HG03064 (cell line): Measurements from ENCODE around the gene RFC2.
"Not testable (repeated sequence)": the region's sequence is repeated elsewhere in the genome, so short reads cannot be mapped to it uniquely, and the experiment has no call there.

Source experiments
- ATAC-seq: cut with Tn5 transposase; IDR thresholded peaks from one replicate; pipeline ENCODE4 v1.9.1; 2021; ENCODE audit warnings: low read depth; ENCODE audit not compliant: unreplicated experiment

The RFC2 gene

DNA sequence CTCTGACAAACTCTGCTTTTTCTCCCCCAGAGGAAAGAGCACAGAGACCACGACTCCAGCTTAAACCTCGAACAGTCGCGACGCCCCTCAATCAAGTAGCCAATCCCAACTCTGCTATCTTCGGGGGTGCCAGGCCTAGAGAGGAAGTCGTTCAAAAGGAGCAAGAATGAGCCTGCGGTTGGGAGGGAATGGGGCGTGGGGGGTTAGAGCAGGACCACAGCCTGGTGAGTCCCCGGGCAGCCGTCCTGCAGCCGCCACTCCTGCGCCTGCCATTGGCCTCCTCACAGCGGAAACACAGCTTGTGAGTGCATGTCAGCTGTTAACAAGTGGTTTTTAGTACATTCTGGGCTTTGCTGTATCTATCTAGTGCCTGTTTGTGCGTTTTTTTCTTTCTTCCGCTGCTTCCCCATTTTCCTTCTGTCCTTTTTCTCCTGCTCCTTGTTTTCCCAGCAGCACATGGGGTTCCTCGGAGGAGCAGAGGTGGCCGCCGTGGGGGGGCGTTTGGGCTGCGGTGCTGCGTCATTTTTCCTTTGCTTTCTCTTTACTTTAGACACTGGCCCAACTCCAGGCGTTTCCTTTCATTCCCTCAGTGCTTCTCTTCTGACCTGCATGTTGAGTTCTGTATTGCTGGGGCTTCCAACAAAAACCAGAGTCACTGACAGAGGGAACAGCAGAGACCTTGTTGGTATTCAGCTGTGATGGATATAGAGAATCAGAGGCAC, 58.9 kb downstream of the RFC2 start:
- ATAC-seq = not testable (repeated sequence)

DNA sequence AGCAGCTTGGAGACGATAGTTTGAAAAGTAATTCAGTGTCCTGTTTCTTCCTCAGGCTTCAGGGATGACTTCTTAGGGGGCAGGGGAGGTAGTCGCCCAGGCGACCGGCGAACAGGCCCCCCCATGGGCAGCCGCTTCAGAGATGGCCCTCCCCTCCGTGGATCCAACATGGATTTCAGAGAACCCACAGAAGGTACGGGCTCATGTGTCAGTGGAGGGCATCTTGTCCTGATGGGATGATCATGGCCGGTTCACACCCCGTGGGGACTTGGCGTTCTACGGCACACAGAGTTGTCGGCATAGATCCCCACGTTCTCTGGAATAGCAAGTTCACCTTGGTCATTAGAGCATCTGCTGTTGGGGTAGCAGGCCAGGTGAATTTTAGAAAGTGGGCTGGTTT, 59.5 kb downstream of the RFC2 start:
- ATAC-seq = no peak

DNA sequence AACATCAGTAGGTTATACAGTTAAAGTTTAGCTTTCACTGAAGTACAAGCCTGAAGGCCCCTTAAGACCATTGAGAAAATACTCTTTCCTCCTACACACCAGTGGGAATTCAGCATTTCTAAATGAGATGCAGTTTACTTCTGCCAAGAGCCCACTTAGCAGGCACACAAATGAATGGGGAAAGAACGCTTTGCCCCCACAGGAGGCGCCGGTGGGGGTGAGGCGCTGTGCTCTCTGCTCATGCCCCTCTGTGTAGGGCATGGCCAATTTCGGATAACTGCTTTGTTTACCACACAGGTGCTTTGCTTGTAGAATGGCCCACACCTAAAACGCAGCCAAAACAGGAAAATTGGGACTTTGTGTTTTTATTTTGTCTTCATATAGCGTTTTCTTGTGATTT, 60.3 kb downstream of the RFC2 start:
- no peak for ATAC-seq

DNA sequence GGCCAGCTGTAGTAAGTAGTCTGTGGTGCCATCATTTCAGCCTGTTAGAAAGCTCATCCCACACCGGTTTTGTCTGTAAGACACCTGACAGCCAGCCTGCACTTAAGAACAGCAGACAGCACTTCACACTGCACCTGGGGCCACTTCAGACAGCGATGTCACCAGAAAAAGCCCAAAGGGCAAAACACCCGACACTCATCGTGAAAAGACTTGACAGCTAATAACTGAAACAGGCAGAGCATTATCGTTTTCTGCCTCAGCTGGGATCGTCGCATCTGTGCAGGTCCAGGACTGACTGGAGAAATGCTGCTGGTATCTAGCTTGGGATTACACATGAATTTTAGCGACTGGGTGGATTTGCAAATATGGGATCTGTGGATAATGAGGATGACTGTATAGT, 61.1 kb downstream of the RFC2 start:
- no peak for ATAC-seq

DNA sequence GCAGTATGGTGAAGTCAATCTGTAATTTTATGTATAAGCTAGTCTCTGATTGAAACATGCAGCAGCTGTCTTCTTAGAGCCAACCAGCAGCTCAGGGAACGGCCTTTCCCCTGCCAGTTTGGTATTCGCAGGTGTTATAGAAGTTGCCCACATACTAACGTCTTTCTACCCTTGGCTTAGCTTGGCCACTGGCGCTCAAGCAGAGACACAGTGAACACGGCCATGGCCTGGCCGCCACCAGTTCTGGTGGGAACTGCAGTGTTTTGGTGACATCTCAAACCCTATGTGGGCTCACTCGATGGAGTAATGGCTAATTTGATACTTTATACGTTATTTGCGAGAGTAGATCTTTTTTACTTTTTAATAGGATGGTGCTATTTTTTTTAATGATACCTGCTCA, 63.0 kb downstream of the RFC2 start:
- ATAC-seq = no peak

DNA sequence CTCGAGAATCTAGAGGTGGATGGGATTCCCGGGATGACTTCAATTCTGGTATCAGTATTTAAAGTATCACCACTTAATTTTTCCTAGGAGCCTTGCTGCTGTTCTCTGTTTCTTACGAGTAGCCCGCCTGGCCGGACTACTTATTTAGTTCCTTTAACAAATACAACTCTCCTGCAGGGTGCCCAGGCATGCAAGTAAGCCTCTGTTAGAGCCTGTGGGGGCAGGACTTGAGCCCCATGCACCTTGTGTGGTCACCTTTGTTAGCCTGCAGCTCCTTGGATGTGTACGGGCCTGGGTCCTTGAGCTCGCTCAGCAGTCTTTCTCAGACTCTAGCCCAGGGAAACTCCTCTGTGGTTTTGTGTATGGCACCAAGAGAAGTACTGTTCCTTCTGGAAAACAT, 63.9 kb downstream of the RFC2 start:
- ATAC-seq = no peak

DNA sequence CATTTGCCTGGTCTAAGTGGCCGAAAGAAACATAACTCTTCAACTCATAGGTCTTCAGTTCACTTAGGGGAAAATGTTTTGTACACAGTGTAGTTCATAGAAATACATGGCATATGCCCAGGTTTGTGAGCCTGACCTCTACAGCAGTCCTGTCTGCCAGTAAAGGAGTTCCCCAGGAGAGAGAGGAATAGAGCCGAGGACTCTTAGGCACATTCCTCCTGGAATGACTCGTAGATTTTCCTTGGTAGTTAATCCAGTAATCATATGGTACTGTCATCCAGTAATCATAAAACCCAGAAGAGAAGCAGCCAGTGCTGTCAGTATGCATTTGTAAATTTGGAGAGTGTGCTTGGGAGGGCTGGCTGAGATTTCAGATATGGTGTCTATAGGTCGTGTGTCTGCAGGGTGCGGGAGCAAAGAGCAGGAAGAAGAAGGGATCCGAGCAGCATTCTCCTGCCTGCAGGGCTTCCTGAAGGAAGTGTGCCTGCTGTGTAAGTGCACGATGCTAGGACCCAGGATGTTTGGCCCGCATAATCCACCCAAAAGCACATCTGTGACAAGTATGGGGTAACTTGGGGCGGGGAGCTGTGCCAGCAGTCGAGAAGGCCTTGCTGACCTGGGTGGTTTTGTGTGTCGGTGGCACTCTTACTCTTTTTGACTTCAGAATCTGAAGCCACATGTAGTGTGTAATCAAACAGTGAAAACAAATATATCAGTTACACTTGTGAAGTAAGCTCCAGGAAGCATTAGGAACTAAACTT, 66.1 kb downstream of the RFC2 start:
- ATAC-seq = no peak

DNA sequence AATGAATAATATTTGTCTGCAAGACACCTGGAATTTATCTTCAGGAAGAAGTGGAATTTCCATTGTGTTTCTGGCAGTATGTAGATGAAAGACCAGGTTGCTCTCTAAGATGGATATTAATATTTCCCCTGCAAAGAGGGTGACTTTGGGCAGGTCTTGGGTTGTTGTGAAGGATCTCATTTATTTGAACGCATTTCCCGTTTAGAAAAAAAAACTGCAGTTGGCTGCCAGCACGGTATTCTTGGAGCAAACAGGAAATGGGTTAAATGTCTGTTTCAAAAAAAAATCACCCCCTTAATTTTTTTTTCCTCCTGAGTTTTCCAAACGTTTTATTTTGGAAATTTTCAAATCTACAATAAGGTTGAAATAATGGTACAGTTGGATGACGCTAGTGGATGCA, 68.6 kb downstream of the RFC2 start:
- ATAC-seq = no peak

DNA sequence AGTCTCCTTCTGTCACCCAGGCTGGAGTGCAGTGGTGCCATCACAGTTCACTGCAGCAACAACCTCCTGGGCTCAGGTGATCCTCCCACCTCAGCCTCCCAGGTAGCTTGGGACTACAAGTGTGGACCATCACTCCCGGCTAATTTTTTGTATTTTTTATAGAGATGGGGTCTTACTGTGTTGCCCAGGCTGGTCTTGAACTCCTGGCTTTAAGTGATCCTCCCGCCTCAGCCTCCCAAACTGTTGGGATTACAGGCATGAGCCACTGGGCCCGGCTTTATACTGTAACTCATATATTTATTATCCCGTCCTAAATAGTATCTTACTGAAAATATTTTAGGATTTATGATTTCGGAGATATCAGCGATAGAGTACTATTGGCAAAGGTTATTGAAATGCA, 69.2 kb downstream of the RFC2 start:
- ATAC-seq = no peak

DNA sequence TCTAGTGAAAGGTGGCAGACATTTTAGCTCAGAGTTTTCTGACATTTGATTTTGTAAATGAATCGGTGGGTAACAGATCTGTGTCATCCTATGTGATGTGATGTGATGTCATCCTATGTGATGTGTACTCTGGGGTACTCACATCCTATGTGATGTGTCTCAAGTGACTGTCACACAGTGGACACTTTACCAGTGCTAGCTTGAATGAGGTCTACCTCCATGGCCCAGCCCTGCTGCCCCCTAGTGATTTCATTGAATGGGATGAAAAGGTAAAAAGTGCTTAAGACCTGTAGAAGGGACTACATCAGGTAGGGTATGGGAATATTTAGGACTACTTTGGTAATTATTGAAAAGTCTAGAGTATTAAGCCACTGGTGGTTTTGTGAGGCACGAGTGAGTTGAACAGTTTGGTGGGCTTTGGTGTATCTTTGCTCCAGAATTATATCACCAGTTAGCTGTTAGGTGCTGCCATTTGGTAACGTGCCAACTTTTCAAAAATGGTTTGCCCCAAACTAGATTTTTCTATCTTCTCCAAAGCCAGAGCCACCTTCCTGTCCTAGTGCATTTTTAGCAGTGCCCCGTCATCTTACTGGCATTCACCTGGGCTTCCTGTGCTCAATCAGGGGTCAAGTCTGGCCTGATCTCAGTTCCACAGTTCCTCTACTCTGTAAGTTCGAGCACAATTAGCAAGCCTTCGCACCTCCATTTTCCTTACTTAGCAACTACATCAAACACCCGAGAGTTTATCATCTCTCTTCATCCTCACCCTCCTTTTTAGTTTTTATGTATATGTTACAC, 70.3 kb downstream of the RFC2 start:
- no peak for ATAC-seq

DNA sequence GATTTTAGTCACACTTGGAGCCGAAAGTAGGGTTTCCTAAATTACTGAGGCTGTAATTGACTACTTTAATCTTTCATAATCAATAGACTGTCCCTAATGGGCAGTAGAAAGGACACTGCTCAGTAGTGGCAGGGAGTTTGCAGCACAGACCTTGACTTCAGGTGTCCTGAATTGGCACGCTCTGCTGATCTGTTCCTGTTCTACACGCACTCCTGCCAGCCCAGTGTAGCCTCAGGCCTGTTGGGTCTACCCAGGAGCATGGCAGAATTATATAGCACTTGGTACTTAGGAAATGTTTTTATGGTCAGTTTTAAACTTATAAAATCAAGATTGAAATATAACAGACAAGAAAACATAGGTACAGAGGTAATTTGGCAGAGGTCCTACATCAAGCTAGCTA, 71.1 kb downstream of the RFC2 start:
- no peak for ATAC-seq

DNA sequence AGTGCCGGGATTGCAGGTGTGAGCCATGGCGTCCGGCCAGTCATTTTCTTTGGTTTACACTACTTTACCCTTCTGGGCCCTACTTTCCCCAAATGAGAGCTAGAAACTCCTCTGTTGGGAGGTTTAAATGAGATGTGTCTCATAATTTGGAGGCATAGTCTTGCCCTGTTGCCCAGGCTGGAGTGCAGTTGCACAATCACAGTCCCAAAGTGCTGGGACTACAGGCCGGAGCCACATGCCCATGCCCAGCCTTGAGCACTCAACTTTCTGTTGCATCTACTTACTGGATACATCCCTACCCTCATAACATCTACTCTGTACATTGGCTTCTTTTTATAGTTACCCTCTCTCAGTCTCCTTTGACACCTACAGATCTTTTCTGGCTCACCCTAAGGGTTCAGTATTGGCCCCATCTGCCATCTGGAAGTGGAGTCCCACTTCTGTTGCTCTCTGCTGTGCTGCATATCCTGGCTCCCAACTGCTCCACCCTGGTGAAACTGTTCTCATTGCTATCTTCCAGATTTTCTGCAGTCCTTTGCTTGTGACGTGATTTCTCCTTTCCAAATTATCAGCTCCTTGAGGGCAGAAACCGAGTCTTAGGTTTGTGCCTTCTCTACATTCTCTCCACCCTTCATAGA, 71.6 kb downstream of the RFC2 start:
- ATAC-seq = no peak

DNA sequence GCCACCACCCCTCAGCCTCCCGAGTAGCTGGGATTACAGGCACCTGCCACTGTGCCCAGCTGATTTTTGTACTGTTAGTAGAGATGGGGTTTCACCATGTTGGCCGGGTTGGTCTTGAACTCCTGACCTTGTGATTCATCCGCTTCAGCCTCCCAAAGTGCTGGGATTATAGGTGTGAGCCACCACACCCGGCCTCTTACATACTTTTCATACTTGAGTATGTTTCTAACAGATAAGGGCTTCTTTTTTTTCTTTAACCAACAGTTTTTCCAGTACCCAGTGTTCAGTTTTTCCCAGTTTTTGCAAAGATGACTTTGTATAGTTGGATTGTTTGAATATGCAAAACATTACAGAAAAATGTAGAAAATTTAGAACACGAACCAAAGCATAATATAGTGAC, 72.4 kb downstream of the RFC2 start:
- ATAC-seq = no peak
